Measurements from ENCODE around the gene BCL2L13. TPM values are rescaled to one million over a fixed set of nuclear protein-coding genes. Genes with fewer than 3 reads are reported as not detected.

Gene BCL2L13
- total RNA-seq, 1 donor from 2014 or later = 33.9 TPM

- peak within 1 kb of the TSS; percentile 77 for H3K4me3 Mint-ChIP-seq
- DNase-seq (ENCODE audit: low spot score in 2 of 2, unreplicated experiment in 2 of 2) = peak in 1 of 2 experiments; percentile 53
- H3K27ac Mint-ChIP-seq = peak within 1 kb of the TSS; percentile 86
- no peaks in the 10 kb centered on the region for H3K9me3 Mint-ChIP-seq
- peaks cover 2% of the 10 kb centered on the region for H3K27me3 Mint-ChIP-seq (ENCODE audit: low read depth)
- peaks cover 17% of the 10 kb centered on the region for H3K4me1 Mint-ChIP-seq
- TF ChIP-seq CTCF (IDR thresholded peaks at IDR 0.05; ENCODE audit: unreplicated experiment) = no peak
- no peaks in the 10 kb centered on the region for H3K36me3 Mint-ChIP-seq
Observed at GRCh38 chr22:17774206-17774925, 135.8 kb downstream of the BCL2L13 start, which contains the start of gene BID. Gene BID (minus strand): TSS chr22:17774469. CDS start chr22:17750116, 24,353 bp downstream.

- Mint-ChIP-seq H3K27ac (no peak overlapping the region), H3K4me3 (peak overlapping the region; percentile 64), H3K27me3 (ENCODE audit: low read depth) (peaks cover 2% of the 10 kb centered on the region), H3K9me3 (no peaks in the 10 kb centered on the region), H3K4me1 (peaks cover 21% of the 10 kb centered on the region), H3K36me3 (no peaks in the 10 kb centered on the region)
- no peak for TF ChIP-seq CTCF (IDR thresholded peaks at IDR 0.05; ENCODE audit: unreplicated experiment)
- no peak for DNase-seq (ENCODE audit: low spot score in 2 of 2, unreplicated experiment in 2 of 2)
Observed at GRCh38 chr22:17774926-17775685, 136.5 kb downstream of the BCL2L13 start.

- Mint-ChIP-seq H3K36me3 (no peaks in the 10 kb centered on the region), H3K27ac (no peak overlapping the region), H3K27me3 (ENCODE audit: low read depth) (peaks cover 2% of the 10 kb centered on the region), H3K4me3 (peak overlapping the region; percentile 64), H3K9me3 (no peaks in the 10 kb centered on the region), H3K4me1 (peaks cover 26% of the 10 kb centered on the region)
- DNase-seq (ENCODE audit: low spot score in 2 of 2, unreplicated experiment in 2 of 2) = no peak
- no peak for TF ChIP-seq CTCF (IDR thresholded peaks at IDR 0.05; ENCODE audit: unreplicated experiment)
Observed at GRCh38 chr22:17775781-17776465, 137.4 kb downstream of the BCL2L13 start.

GRCh38 chr22:17777005-17777716, 138.6 kb downstream of the BCL2L13 start:
- H3K36me3 Mint-ChIP-seq = no peaks in the 10 kb centered on the region
- no peak overlapping the region for H3K27ac Mint-ChIP-seq
- no peak overlapping the region for H3K4me3 Mint-ChIP-seq
- peaks cover 2% of the 10 kb centered on the region for H3K27me3 Mint-ChIP-seq (ENCODE audit: low read depth)
- no peak for TF ChIP-seq CTCF (IDR thresholded peaks at IDR 0.05; ENCODE audit: unreplicated experiment)
- no peaks in the 10 kb centered on the region for H3K9me3 Mint-ChIP-seq
- DNase-seq (ENCODE audit: low spot score in 2 of 2, unreplicated experiment in 2 of 2) = no peak
- peaks cover 33% of the 10 kb centered on the region for H3K4me1 Mint-ChIP-seq

GRCh38 chr22:17777717-17778044, 139.1 kb downstream of the BCL2L13 start:
- no peak for DNase-seq (ENCODE audit: low spot score in 2 of 2, unreplicated experiment in 2 of 2)
- H3K4me3 Mint-ChIP-seq = no peak overlapping the region
- H3K36me3 Mint-ChIP-seq = no peaks in the 10 kb centered on the region
- no peak for TF ChIP-seq CTCF (IDR thresholded peaks at IDR 0.05; ENCODE audit: unreplicated experiment)
- no peak overlapping the region for H3K27ac Mint-ChIP-seq
- H3K9me3 Mint-ChIP-seq = no peaks in the 10 kb centered on the region
- H3K27me3 Mint-ChIP-seq (ENCODE audit: low read depth) = peaks cover 2% of the 10 kb centered on the region
- peaks cover 29% of the 10 kb centered on the region for H3K4me1 Mint-ChIP-seq

Data from mesothelial cell of epicardium (in vitro differentiated cells).